ENCODE results near the gene KIF26B. TPM values are rescaled to one million over a fixed set of nuclear protein-coding genes. Genes with fewer than 3 reads are reported as not detected.

KIF26B gene
- polyA plus RNA-seq, 1 donor from 2014 or later: 6.3 TPM

GRCh38 chr1:245131026-245131393, 23.8 kb upstream of the KIF26B start:
- TF ChIP-seq POLR2AphosphoS5 (IDR thresholded peaks at IDR 0.05) (no peak), MXI1 (conservative IDR thresholded peaks at IDR 0.05; ENCODE audit: poor library complexity, severe bottlenecking) (no peak), EZH2 (IDR thresholded peaks at IDR 0.05; ENCODE audit: borderline replicate concordance, insufficient read depth, low read length, poor library complexity, severe bottlenecking) (no peak), SMC3 (conservative IDR thresholded peaks at IDR 0.05; ENCODE audit: poor library complexity) (no peak), CTCF (IDR thresholded peaks at IDR 0.05; ENCODE audit: poor library complexity, severe bottlenecking) (no peak), EP300 (conservative IDR thresholded peaks at IDR 0.05; ENCODE audit: poor library complexity, severe bottlenecking) (no peak), TAF1 (IDR thresholded peaks at IDR 0.05; ENCODE audit: low read depth) (no peak), REST (IDR thresholded peaks at IDR 0.05; ENCODE audit: borderline replicate concordance) (no peak), RAD21 (conservative IDR thresholded peaks at IDR 0.05) (no peak)
- Histone ChIP-seq H3K9me2 (ENCODE audit: insufficient read depth, low read length) (no peaks in the 10 kb centered on the region), H3K27me3 (ENCODE audit: insufficient read depth, low read depth, low read length) (no peaks in the 10 kb centered on the region), H3K9ac (ENCODE audit: low read length) (no peak overlapping the region), H3K4me2 (ENCODE audit: low read length) (no peak overlapping the region), H3F3A (ENCODE audit: insufficient read depth, low read length, poor library complexity, severe bottlenecking) (no peaks in the 10 kb centered on the region), H3K27ac (ENCODE audit: low read length) (no peak overlapping the region), H3K79me2 (replicated peaks; ENCODE audit: insufficient read depth, low read length) (no peaks in the 10 kb centered on the region), H3K4me3 (ENCODE audit: low read length) (no peak overlapping the region), H4K20me1 (ENCODE audit: insufficient read depth) (no peaks in the 10 kb centered on the region), H3K9me3 (ENCODE audit: low read length) (no peaks in the 10 kb centered on the region), H3K36me3 (ENCODE audit: insufficient read depth, low read length) (no peaks in the 10 kb centered on the region), H2AFZ (ENCODE audit: low read depth, low read length) (no peak overlapping the region)

GRCh38 chr1:245132771-245133170, 22.0 kb upstream of the KIF26B start:
- Histone ChIP-seq H3K79me2 (replicated peaks; ENCODE audit: insufficient read depth, low read length) (no peaks in the 10 kb centered on the region), H3K36me3 (ENCODE audit: insufficient read depth, low read length) (no peaks in the 10 kb centered on the region), H3F3A (ENCODE audit: insufficient read depth, low read length, poor library complexity, severe bottlenecking) (no peaks in the 10 kb centered on the region), H3K27ac (ENCODE audit: low read length) (no peak overlapping the region), H3K9me3 (ENCODE audit: low read length) (no peaks in the 10 kb centered on the region), H3K9me2 (ENCODE audit: insufficient read depth, low read length) (no peaks in the 10 kb centered on the region), H3K4me3 (ENCODE audit: low read length) (no peak overlapping the region), H3K27me3 (ENCODE audit: insufficient read depth, low read depth, low read length) (no peaks in the 10 kb centered on the region), H2AFZ (ENCODE audit: low read depth, low read length) (no peak overlapping the region), H3K9ac (ENCODE audit: low read length) (no peak overlapping the region), H4K20me1 (ENCODE audit: insufficient read depth) (no peaks in the 10 kb centered on the region), H3K4me2 (ENCODE audit: low read length) (no peak overlapping the region)
- TF ChIP-seq TAF1 (IDR thresholded peaks at IDR 0.05; ENCODE audit: low read depth) (no peak), SMC3 (conservative IDR thresholded peaks at IDR 0.05; ENCODE audit: poor library complexity) (no peak), EZH2 (IDR thresholded peaks at IDR 0.05; ENCODE audit: borderline replicate concordance, insufficient read depth, low read length, poor library complexity, severe bottlenecking) (no peak), EP300 (conservative IDR thresholded peaks at IDR 0.05; ENCODE audit: poor library complexity, severe bottlenecking) (no peak), POLR2AphosphoS5 (IDR thresholded peaks at IDR 0.05) (no peak), MXI1 (conservative IDR thresholded peaks at IDR 0.05; ENCODE audit: poor library complexity, severe bottlenecking) (no peak), REST (IDR thresholded peaks at IDR 0.05; ENCODE audit: borderline replicate concordance) (no peak), CTCF (IDR thresholded peaks at IDR 0.05; ENCODE audit: poor library complexity, severe bottlenecking) (no peak), RAD21 (conservative IDR thresholded peaks at IDR 0.05) (no peak)

Data from neural cell (in vitro differentiated cells).